PC-9 (cell line): Measurements from ENCODE around the gene CEP126. TPM values are rescaled to one million over a fixed set of nuclear protein-coding genes. Genes with fewer than 3 reads are reported as not detected.

Source experiments
- BruUV-seq: library from RNA; stranded (reverse); fragments of 400-500 nt; replicated peaks from 2 replicates; lab custom pipeline; 2021; lab: Mats Ljungman, UMichigan
- CTCF ChIA-PET: fragments of 300-600 bp; sonication (Branson Sonifier 250); formaldehyde crosslinking; loops from one replicate; lab custom pipeline; 2022; ENCODE audit warnings: antibody characterized with exemption; lab: Charles Lee
- POLR2A ChIA-PET: fragments of 300-600 bp; sonication (Branson Sonifier 250); formaldehyde crosslinking; loops from one replicate; lab custom pipeline; 2022; ENCODE audit warnings: antibody characterized with exemption; ENCODE audit not compliant: unreplicated experiment; lab: Charles Lee
- DNase-seq, 2 experiments: peaks; one replicate each; pipeline versions ENCODE4 v3.0.0 to v3.0.0-alpha.2; 2015 to 2022; ENCODE audit warnings: mixed read lengths in 1 of 2
- H2AFZ ChIP-seq: fragments of 200-600 bp; sonication (generic); 2 replicates; pipeline ENCODE4 v1.8.1; 2017; ENCODE audit warnings: antibody characterized with exemption
- H3F3A ChIP-seq: fragments of 200-600 bp; sonication (generic); 2 replicates; pipeline ENCODE4 v1.8.1; 2017; ENCODE audit warnings: antibody characterized with exemption, mild to moderate bottlenecking, low read depth; ENCODE audit not compliant: insufficient read depth
- H3K27ac ChIP-seq: fragments of 200-600 bp; sonication (generic); 2 replicates; pipeline ENCODE4 v1.6.1; 2016; ENCODE audit warnings: mixed run types
- H3K27me3 ChIP-seq: fragments of 200-600 bp; sonication (generic); 2 replicates; pipeline ENCODE4 v1.6.1; 2016; ENCODE audit warnings: low read depth, mixed run types; ENCODE audit not compliant: insufficient read depth
- H3K36me3 ChIP-seq: fragments of 200-600 bp; sonication (generic); 2 replicates; pipeline ENCODE4 v1.6.1; 2016; ENCODE audit warnings: low read depth, mixed run types
- H3K4me1 ChIP-seq: fragments of 200-600 bp; sonication (generic); replicated peaks from 2 replicates; pipeline ENCODE4 v1.6.1; 2016; ENCODE audit warnings: mixed run types; ENCODE audit not compliant: insufficient read depth
- H3K4me2 ChIP-seq: fragments of 200-600 bp; sonication (generic); 2 replicates; pipeline ENCODE4 v1.6.1; 2017; ENCODE audit warnings: mixed run types
- H3K4me3 ChIP-seq: fragments of 200-600 bp; sonication (generic); 2 replicates; pipeline ENCODE4 v1.6.1; 2016; ENCODE audit warnings: mixed run types
- H3K79me2 ChIP-seq: fragments of 200-600 bp; sonication (generic); 2 replicates; pipeline ENCODE4 v1.6.1; 2017; ENCODE audit warnings: low read depth, mixed run types
- H3K9me2 ChIP-seq: fragments of 200-600 bp; sonication (generic); 2 replicates; pipeline ENCODE4 v1.8.1; 2017; ENCODE audit warnings: mild to moderate bottlenecking; ENCODE audit not compliant: insufficient read depth
- H3K9me3 ChIP-seq: fragments of 200-600 bp; sonication (generic); 2 replicates; pipeline ENCODE4 v1.8.1; 2016; ENCODE audit warnings: low read depth; ENCODE audit not compliant: insufficient read depth
- H4K20me1 ChIP-seq: fragments of 200-600 bp; sonication (generic); 2 replicates; pipeline ENCODE4 v1.8.1; 2017; ENCODE audit not compliant: insufficient read depth
- CTCF ChIP-seq: fragments of 200-600 bp; sonication (generic); conservative IDR thresholded peaks from 2 replicates; pipeline ENCODE4 v1.6.1; 2017; ENCODE audit warnings: mixed run types, antibody characterized with exemption, mild to moderate bottlenecking, moderate library complexity
- EZH2 ChIP-seq: fragments of 200-600 bp; sonication (generic); IDR thresholded peaks from 2 replicates; pipeline ENCODE4 v1.8.0; 2017; ENCODE audit warnings: antibody characterized with exemption, low read depth
- intact Hi-C: fragments of 100-400 bp; cut with micrococcal nuclease; formaldehyde crosslinking; loops from one replicate; pipeline ENCODE4 v1.10.0; 2022; ENCODE audit not compliant: unreplicated experiment
- total RNA-seq: library from RNA; stranded (reverse); gene quantifications from 2 replicates; pipeline ENCODE4 v1.2.3, GENCODE V29; 2021

Gene CEP126
- total RNA-seq, 1 experiment from 2014 or later: 6.0 TPM

GRCh38 chr11:102001657-102002338, 87.0 kb downstream of the CEP126 start:
- H3K27me3 ChIP-seq: no peaks in the 10 kb centered on the region
- H2AFZ ChIP-seq: no peak overlapping the region
- no peaks in the 10 kb centered on the region for H3K36me3 ChIP-seq
- H3K27ac ChIP-seq: no peak overlapping the region
- ChIA-PET CTCF (no interaction called here), POLR2A (no interaction called here)
- no peak overlapping the region for H3K4me3 ChIP-seq
- peaks cover 5% of the 10 kb centered on the region; the same call in 1 of the 2 replicates for H3K9me3 ChIP-seq
- H3K4me1 ChIP-seq: peaks cover 8% of the 10 kb centered on the region
- peaks cover 13% of the 10 kb centered on the region for H3F3A ChIP-seq
- H4K20me1 ChIP-seq: no peaks in the 10 kb centered on the region
- no peak overlapping the region for H3K4me2 ChIP-seq
- H3K79me2 ChIP-seq: no peaks in the 10 kb centered on the region
- intact Hi-C loops: loop anchor here (10.0 kb wide), 1 partner anchor 547 kb away; no protein-coding TSS in a partner anchor
- DNase-seq: no peak
- TF ChIP-seq CTCF: no peak
- BruUV-seq: no TSS peak
- H3K9me2 ChIP-seq: no peaks in the 10 kb centered on the region

- H2AFZ ChIP-seq: no peak overlapping the region
- no peaks in the 10 kb centered on the region for H3K36me3 ChIP-seq
- H3K4me3 ChIP-seq: no peak overlapping the region
- DNase-seq: no peak
- peaks cover 32% of the 10 kb centered on the region for H3K4me1 ChIP-seq
- CTCF ChIA-PET: no interaction called here
- H3K79me2 ChIP-seq: no peaks in the 10 kb centered on the region
- peaks cover 32% of the 10 kb centered on the region for H3F3A ChIP-seq
- peaks cover 5% of the 10 kb centered on the region; the same call in 1 of the 2 replicates for H3K9me3 ChIP-seq
- H3K9me2 ChIP-seq: no peaks in the 10 kb centered on the region
- no peak overlapping the region for H3K4me2 ChIP-seq
- POLR2A ChIA-PET: no interaction called here
- H3K27ac ChIP-seq: no peak overlapping the region
- H4K20me1 ChIP-seq: no peaks in the 10 kb centered on the region
- intact Hi-C loops: loop anchor here (10.0 kb wide), 1 partner anchor 549 kb away; no protein-coding TSS in a partner anchor
- no TSS peak for BruUV-seq
- no peaks in the 10 kb centered on the region for H3K27me3 ChIP-seq
- no peak for TF ChIP-seq CTCF
- TF ChIP-seq EZH2: no peak
These were observed 89.4 kb downstream of the CEP126 start for GRCh38 chr11:102004220-102004619.

- intact Hi-C loops: loop anchor here (5.0 to 10.0 kb wide), 2 partner anchors 88 to 551 kb away; partner anchors contain the start of genes ANGPTL5 and CEP126
These were observed 90.5 kb downstream of the CEP126 start for GRCh38 chr11:102005306-102005705.

More at GRCh38 chr11:102005306-102005705, 90.5 kb downstream of the CEP126 start:
- POLR2A ChIA-PET: no interaction called here
- Histone ChIP-seq H3K4me1 (peaks cover 43% of the 10 kb centered on the region), H3K4me2 (no peak overlapping the region), H3K36me3 (no peaks in the 10 kb centered on the region), H3F3A (peaks cover 43% of the 10 kb centered on the region), H3K27me3 (no peaks in the 10 kb centered on the region), H3K27ac (no peak overlapping the region), H4K20me1 (no peaks in the 10 kb centered on the region), H3K9me2 (no peaks in the 10 kb centered on the region), H3K4me3 (no peak overlapping the region), H3K9me3 (peaks cover 5% of the 10 kb centered on the region; the same call in 1 of the 2 replicates), H2AFZ (no peak overlapping the region), H3K79me2 (no peaks in the 10 kb centered on the region)
- no TSS peak for BruUV-seq
- CTCF ChIA-PET: interaction anchor here (0.6 kb wide), 1 partner anchor 100 kb away, joined by 6 read pairs; no protein-coding TSS in a partner anchor
- TF ChIP-seq CTCF (no peak), EZH2 (no peak)
- no peak for DNase-seq
